Vagina (tissue), 2 donors: ENCODE measurements around the gene CTNNBL1.

Source experiments
- CTCF ChIP-seq, 3 experiments: fragments of 450-650 bp in 2 of 3; fragments of 200-600 bp in 1 of 3; sonication (generic) in 1 of 3; IDR thresholded peaks; one replicate each; pipeline ENCODE4 v1.5.1; 2017 to 2019; ENCODE audit warnings: antibody characterized with exemption in 3 of 3, mild to moderate bottlenecking in 2 of 3, moderate library complexity in 2 of 3
- POLR2AphosphoS5 ChIP-seq, 2 donors: sonication (generic); formaldehyde crosslinking; IDR thresholded peaks; one replicate each; pipeline ENCODE4 v1.9.0; 2017; ENCODE audit warnings: antibody characterized with exemption in 2 of 2, mild to moderate bottlenecking in 2 of 2, low read depth in 1 of 2; ENCODE audit not compliant: insufficient read depth in 1 of 2

- TF ChIP-seq CTCF (IDR thresholded peaks at IDR 0.05) (no peak), POLR2AphosphoS5 (IDR thresholded peaks at IDR 0.05; ENCODE audit: insufficient read depth in 1 of 2, low read depth in 1 of 2) (no peak)
Measured at GRCh38 chr20:37692459-37693166, 1.2 kb upstream of the CTNNBL1 start.
